IMR-90 (cell line): ENCODE measurements around the gene SBK3. TPM values are rescaled to one million over a fixed set of nuclear protein-coding genes. Genes with fewer than 3 reads are reported as not detected.

ENCODE experiments used
- ATAC-seq: fragments of 200-7000 bp; cut with Tn5 transposase; 2 replicates; pipeline ENCODE4 v1.9.1; 2020; ENCODE audit warnings: low read depth, mild to moderate bottlenecking, moderate library complexity
- BruUV-seq: library from RNA; stranded (reverse); fragments of 400-500 nt; replicated peaks from 2 replicates; lab custom pipeline; 2021; lab: Mats Ljungman, UMichigan
- CTCF ChIA-PET: fragments of 300-600 bp; formaldehyde crosslinking; extraction: SDS; loops from one replicate; lab custom pipeline; 2021; ENCODE audit warnings: antibody characterized with exemption; lab: Yijun Ruan, JAX
- POLR2A ChIA-PET: fragments of 300-600 bp; sonication (Branson Sonifier 250); formaldehyde crosslinking; loops from one replicate; lab custom pipeline; 2022; ENCODE audit warnings: antibody characterized with exemption; ENCODE audit not compliant: unreplicated experiment; lab: Charles Lee
- DNase-seq: peaks from one replicate; pipeline ENCODE4 v3.0.0; 2013
- H2AFZ ChIP-seq: replicated peaks from 2 replicates; pipeline ENCODE3; 2013; ENCODE audit warnings: low read length, mild to moderate bottlenecking; ENCODE audit not compliant: poor library complexity
- H2AK5ac ChIP-seq: 2 replicates; pipeline ENCODE4 v1.6.1; 2013; ENCODE audit warnings: low read depth, low read length, inconsistent platforms
- H2AK9ac ChIP-seq: replicated peaks from 2 replicates; pipeline ENCODE3; 2013; ENCODE audit warnings: mild to moderate bottlenecking, low read depth, low read length, moderate library complexity; ENCODE audit not compliant: poor library complexity
- H2BK120ac ChIP-seq: 2 replicates; pipeline ENCODE4 v1.6.1; 2013; ENCODE audit warnings: low read depth, low read length, inconsistent platforms
- H2BK15ac ChIP-seq: 3 replicates; pipeline ENCODE4 v1.6.1; 2013; ENCODE audit warnings: low read depth, low read length, inconsistent platforms
- H2BK20ac ChIP-seq: 2 replicates; pipeline ENCODE4 v1.6.1; 2013; ENCODE audit warnings: low read depth, mild to moderate bottlenecking, inconsistent platforms, low read length, moderate library complexity
- H2BK5ac ChIP-seq: 2 replicates; pipeline ENCODE4 v1.6.1; 2013; ENCODE audit warnings: mild to moderate bottlenecking, low read depth, low read length, inconsistent platforms; ENCODE audit not compliant: poor library complexity, severe bottlenecking
- H3K14ac ChIP-seq: replicated peaks from 2 replicates; pipeline ENCODE4 v1.6.1; 2013; ENCODE audit warnings: low read depth, low read length, inconsistent platforms
- H3K18ac ChIP-seq: 2 replicates; pipeline ENCODE4 v1.6.1; 2013; ENCODE audit warnings: low read depth, low read length, control low read depth
- H3K23ac ChIP-seq: 2 replicates; pipeline ENCODE4 v1.6.1; 2013; ENCODE audit warnings: low read depth, low read length, inconsistent platforms
- H3K27ac ChIP-seq: 2 replicates; pipeline ENCODE4 v1.5.1; 2013; ENCODE audit warnings: mild to moderate bottlenecking, control low read depth, low read length; ENCODE audit not compliant: insufficient read depth
- H3K27me3 ChIP-seq: 2 replicates; pipeline ENCODE4 v1.6.1; 2013; ENCODE audit warnings: low read length; ENCODE audit not compliant: control insufficient read depth, insufficient read depth
- H3K36me3 ChIP-seq: 2 replicates; pipeline ENCODE4 v1.6.1; 2013; ENCODE audit warnings: low read length, mixed read lengths; ENCODE audit not compliant: control insufficient read depth, insufficient read depth
- H3K4ac ChIP-seq: 2 replicates; pipeline ENCODE4 v1.6.1; 2013; ENCODE audit warnings: low read depth, low read length, inconsistent platforms
- H3K4me1 ChIP-seq: 2 replicates; pipeline ENCODE4 v1.6.1; 2013; ENCODE audit warnings: low read length, mixed read lengths; ENCODE audit not compliant: control insufficient read depth, insufficient read depth
- H3K4me2 ChIP-seq: 2 replicates; pipeline ENCODE4 v1.6.1; 2013; ENCODE audit warnings: low read depth, mild to moderate bottlenecking, control low read depth, low read length, moderate library complexity
- H3K4me3 ChIP-seq: 2 replicates; pipeline ENCODE4 v1.5.1; 2013; ENCODE audit warnings: low read depth, mild to moderate bottlenecking, control low read depth, low read length, moderate library complexity; ENCODE audit not compliant: insufficient read depth
- H3K56ac ChIP-seq: 2 replicates; pipeline ENCODE4 v1.6.1; 2013; ENCODE audit warnings: low read length, inconsistent platforms; ENCODE audit not compliant: insufficient read depth; ENCODE audit errors: extremely low read depth
- H3K79me1 ChIP-seq, 2 experiments: 2 replicates each; pipeline ENCODE4 v1.6.1; 2013; ENCODE audit warnings: low read length in 2 of 2, inconsistent platforms in 1 of 2, low read depth in 1 of 2
- H3K9ac ChIP-seq: 2 replicates; pipeline ENCODE4 v1.6.1; 2013; ENCODE audit warnings: low read depth, low read length, control low read depth
- H3K9me1 ChIP-seq: 2 replicates; pipeline ENCODE4 v1.6.1; 2013; ENCODE audit warnings: low read length, inconsistent platforms; ENCODE audit not compliant: insufficient read depth
- H3K9me3 ChIP-seq: 2 replicates; pipeline ENCODE4 v1.6.1; 2013; ENCODE audit warnings: low read length; ENCODE audit not compliant: control insufficient read depth, insufficient read depth
- H4K20me1 ChIP-seq: 2 replicates; pipeline ENCODE4 v1.6.1; 2013; ENCODE audit warnings: low read length, inconsistent platforms; ENCODE audit not compliant: insufficient read depth
- H4K5ac ChIP-seq: 2 replicates; pipeline ENCODE4 v1.6.1; 2013; ENCODE audit warnings: mild to moderate bottlenecking, low read depth, low read length, control low read depth
- H4K8ac ChIP-seq, 2 experiments: 2 replicates each; pipeline ENCODE4 v1.6.1; 2013; ENCODE audit warnings: low read depth in 2 of 2, low read length in 2 of 2, control low read depth in 1 of 2, inconsistent platforms in 1 of 2
- H4K91ac ChIP-seq: 2 replicates; pipeline ENCODE4 v1.6.1; 2013; ENCODE audit warnings: low read depth, low read length, inconsistent platforms; ENCODE audit not compliant: insufficient read depth
- BHLHE40 ChIP-seq: fragments of 150-350 bp; IDR thresholded peaks from 2 replicates; pipeline ENCODE4 v1.6.1; 2016; ENCODE audit warnings: mild to moderate bottlenecking, low read depth, low read length
- CEBPB ChIP-seq: IDR thresholded peaks from 2 replicates; pipeline ENCODE4 v1.6.1; 2012; ENCODE audit warnings: low read depth, low read length, improper control_type of control experiment
- CHD1 ChIP-seq: IDR thresholded peaks from 2 replicates; pipeline ENCODE4 v1.6.1; 2012; ENCODE audit warnings: low read depth, low read length, improper control_type of control experiment
- CTCF ChIP-seq: conservative IDR thresholded peaks from 2 replicates; pipeline ENCODE4 v1.5.1; 2012; ENCODE audit warnings: mild to moderate bottlenecking, low read depth, low read length, improper control_type of control experiment
- FOS ChIP-seq: fragments of 150-350 bp; IDR thresholded peaks from 2 replicates; pipeline ENCODE4 v1.6.1; 2016; ENCODE audit warnings: low read depth, low read length
- MAFK ChIP-seq: IDR thresholded peaks from 2 replicates; pipeline ENCODE4 v1.6.1; 2012; ENCODE audit warnings: low read depth, low read length, improper control_type of control experiment
- MAZ ChIP-seq: IDR thresholded peaks from 2 replicates; pipeline ENCODE4 v1.6.1; 2012; ENCODE audit warnings: low read depth, mild to moderate bottlenecking, low read length, improper control_type of control experiment, moderate library complexity, borderline replicate concordance
- MXI1 ChIP-seq: IDR thresholded peaks from 2 replicates; pipeline ENCODE4 v1.6.1; 2012; ENCODE audit warnings: low read depth, mild to moderate bottlenecking, low read length, moderate library complexity, borderline replicate concordance
- NFE2L2 ChIP-seq: fragments of 150-350 bp; IDR thresholded peaks from 2 replicates; pipeline ENCODE4 v1.6.1; 2016; ENCODE audit warnings: low read depth, mild to moderate bottlenecking, low read length
- POLR2A ChIP-seq: IDR thresholded peaks from 2 replicates; pipeline ENCODE4 v1.6.1; 2012; ENCODE audit warnings: mild to moderate bottlenecking, low read depth, low read length
- RFX5 ChIP-seq: IDR thresholded peaks from 2 replicates; pipeline ENCODE4 v1.8.0; 2012; ENCODE audit warnings: low read depth, mild to moderate bottlenecking, low read length, moderate library complexity
- SMC3 ChIP-seq: fragments of 150-350 bp; IDR thresholded peaks from 2 replicates; pipeline ENCODE4 v1.6.1; 2016; ENCODE audit warnings: low read depth, mild to moderate bottlenecking, antibody characterized with exemption, low read length, moderate library complexity
- USF2 ChIP-seq: fragments of 150-350 bp; IDR thresholded peaks from 2 replicates; pipeline ENCODE4 v1.6.1; 2017; ENCODE audit warnings: mild to moderate bottlenecking, antibody characterized with exemption, low read length, low read depth
- WGBS, 2 experiments: methylation state at CpG; one replicate each; pipeline versions ENCODE4 v1.1.5 to v1.1.7; 2013; ENCODE audit warnings: missing lambda C conversion rate in 2 of 2; ENCODE audit not compliant: insufficient read length in 1 of 2; ENCODE audit errors: extremely low coverage in 2 of 2; 5-methylcytosine and 5-hydroxymethylcytosine counted together
- dilution Hi-C: fragments of 300-500 bp; cut with HindIII; formaldehyde crosslinking; loops from one replicate; pipeline ENCODE4 v1.14.3; 2018; ENCODE audit warnings: low sequenced_read_pairs; ENCODE audit not compliant: unreplicated experiment
- in situ Hi-C: fragments of 300-500 bp; cut with MboI; formaldehyde crosslinking; loops from 3 replicates; pipeline ENCODE4 v1.14.3; 2019; ENCODE audit warnings: low sequenced_read_pairs, inconsistent platforms, mixed read lengths
- intact Hi-C: fragments of 100-400 bp; cut with micrococcal nuclease; formaldehyde crosslinking; loops from 2 replicates; pipeline ENCODE4 v1.10.0; 2022
- polyA plus RNA-seq, 3 experiments: library from polyadenylated mRNA; depleted of rRNA; stranded (reverse); fragments of >200 nt; gene quantifications; 2 replicates each; pipeline ENCODE4 v1.2.3, GENCODE V29; 2012; ENCODE audit warnings: low replicate concordance in 1 of 3
- total RNA-seq: library from RNA; depleted of rRNA; stranded (reverse); fragments of >200 nt; gene quantifications from 2 replicates; pipeline ENCODE4 v1.2.3, GENCODE V29; 2012
- TF ChIP-seq, protein P1 (sequence below): fragments of 150-350 bp; IDR thresholded peaks from 2 replicates; pipeline ENCODE4 v1.6.1; 2016; ENCODE audit warnings: low read depth, mild to moderate bottlenecking, low read length, moderate library complexity, borderline replicate concordance

The SBK3 gene
- total and polyA plus RNA-seq, 2 of the 4 experiments (the other 2 are of a cell fraction), result 0.05 to 0.18 TPM

DNA sequence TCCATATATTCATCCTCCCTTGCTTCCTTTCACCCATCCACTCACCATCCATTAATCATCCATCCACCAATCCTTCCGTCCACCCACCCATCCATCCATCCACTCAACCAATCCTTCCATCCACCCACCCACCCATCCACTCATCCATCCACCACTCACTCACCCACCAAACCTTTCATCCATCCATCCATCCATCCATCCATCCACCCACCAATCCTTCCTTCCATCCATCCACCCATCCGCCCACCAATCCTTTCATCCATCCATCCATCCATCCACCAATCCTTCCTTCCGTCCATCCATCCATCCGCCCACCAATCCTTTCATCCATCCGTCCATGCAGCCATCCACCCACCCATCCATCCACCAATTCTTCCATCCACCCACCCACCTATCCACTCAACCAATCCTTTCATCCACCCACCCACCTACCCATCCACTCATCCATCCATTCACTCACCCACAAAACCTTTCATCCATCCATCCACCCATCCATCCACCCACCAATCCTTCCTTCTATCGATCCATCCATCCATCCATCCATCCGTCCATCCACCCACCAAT, 3.0 kb downstream of the SBK3 start:
- no peaks in the 10 kb centered on the region for H3K79me1 ChIP-seq
- no peak overlapping the region for H3K4me3 ChIP-seq
- no peak overlapping the region for H3K18ac ChIP-seq
- dilution Hi-C loops, result no loop called here
- H3K14ac ChIP-seq, result no peak overlapping the region
- H4K5ac ChIP-seq, result no peak overlapping the region
- H4K91ac ChIP-seq, result no peak overlapping the region
- TF ChIP-seq USF2 (no peak), RFX5 (no peak), FOS (no peak), BHLHE40 (no peak), NFE2L2 (no peak), POLR2A (no peak), MAFK (no peak), CTCF (no peak), MAZ (no peak), MXI1 (no peak), SMC3 (no peak), CHD1 (no peak), CEBPB (no peak)
- TF ChIP-seq, protein P1, sequence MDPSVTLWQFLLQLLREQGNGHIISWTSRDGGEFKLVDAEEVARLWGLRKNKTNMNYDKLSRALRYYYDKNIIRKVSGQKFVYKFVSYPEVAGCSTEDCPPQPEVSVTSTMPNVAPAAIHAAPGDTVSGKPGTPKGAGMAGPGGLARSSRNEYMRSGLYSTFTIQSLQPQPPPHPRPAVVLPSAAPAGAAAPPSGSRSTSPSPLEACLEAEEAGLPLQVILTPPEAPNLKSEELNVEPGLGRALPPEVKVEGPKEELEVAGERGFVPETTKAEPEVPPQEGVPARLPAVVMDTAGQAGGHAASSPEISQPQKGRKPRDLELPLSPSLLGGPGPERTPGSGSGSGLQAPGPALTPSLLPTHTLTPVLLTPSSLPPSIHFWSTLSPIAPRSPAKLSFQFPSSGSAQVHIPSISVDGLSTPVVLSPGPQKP, result no peak
- CTCF ChIA-PET, result no interaction called here
- no peak overlapping the region for H2BK15ac ChIP-seq
- no peak overlapping the region for H2BK120ac ChIP-seq
- POLR2A ChIA-PET, result no interaction called here
- H2AFZ ChIP-seq, result no peak overlapping the region
- no peak overlapping the region for H2AK9ac ChIP-seq
- intact Hi-C loops, result no loop called here
- no TSS peak for BruUV-seq
- no peak overlapping the region for H4K8ac ChIP-seq
- DNase-seq (no peak), ATAC-seq (no peak)
- H3K9ac ChIP-seq, result no peak overlapping the region
- H3K56ac ChIP-seq, result no peak overlapping the region
- no peaks in the 10 kb centered on the region for H3K36me3 ChIP-seq
- WGBS, 2 experiments, result 88 to 98% methylated on average over 7 of the region's 7 CpGs
- 0 out of 2 replicates have a peak, but pooled peaks cover 8% of the 10 kb centered on the region for H3K9me1 ChIP-seq
- no peak overlapping the region for H3K27ac ChIP-seq
- no peak overlapping the region for H3K4ac ChIP-seq
- no peak overlapping the region for H3K4me2 ChIP-seq
- H2BK5ac ChIP-seq, result no peak overlapping the region
- peaks cover 14% of the 10 kb centered on the region for H3K4me1 ChIP-seq
- no peak overlapping the region; the same call in 1 of the 2 replicates for H2AK5ac ChIP-seq
- H3K27me3 ChIP-seq, result no peaks in the 10 kb centered on the region; the same call in 1 of the 2 replicates
- no peak overlapping the region for H3K23ac ChIP-seq
- H4K20me1 ChIP-seq, result no peaks in the 10 kb centered on the region
- H2BK20ac ChIP-seq, result no peak overlapping the region
- no peaks in the 10 kb centered on the region; the same call in 1 of the 2 replicates for H3K9me3 ChIP-seq
- in situ Hi-C loops, result no loop called here
